Measurements from ENCODE around the gene SMIM30. TPM values are rescaled to one million over a fixed set of nuclear protein-coding genes. Genes with fewer than 3 reads are reported as not detected.

Gene SMIM30
- total RNA-seq, 4 donors from 2014 or later: 11.5 to 71.5 (median 47.1) TPM

- H3K27me3 ChIP-seq: peaks cover 0 to 5% of the 10 kb centered on the region in 2 donors
Observed at GRCh38 chr7:113084496-113085172, 33.7 kb downstream of the SMIM30 start.

GRCh38 chr7:113083816-113084495, 34.4 kb downstream of the SMIM30 start:
- Histone ChIP-seq H3K27ac (no peak overlapping the region), H3K36me3 (no peaks in the 10 kb centered on the region), H3K4me1 (no peaks in the 10 kb centered on the region), H3K27me3 (peaks cover 0 to 5% of the 10 kb centered on the region in 2 donors), H3K4me3 (no peak overlapping the region), H3K9me3 (no peaks in the 10 kb centered on the region)
- TF ChIP-seq POLR2A (IDR thresholded peaks at IDR 0.05) (no peak), CTCF (IDR thresholded peaks at IDR 0.05) (no peak)
- DNase-seq: no peak
- intact Hi-C loops (cut with DNase I; ENCODE audit: low total_unique reads): no loop called here

More at GRCh38 chr7:113084496-113085172, 33.7 kb downstream of the SMIM30 start:
- no peak overlapping the region for H3K4me3 ChIP-seq
- H3K36me3 ChIP-seq: no peaks in the 10 kb centered on the region
- intact Hi-C loops (cut with DNase I; ENCODE audit: low total_unique reads): no loop called here
- H3K27ac ChIP-seq: no peak overlapping the region
- no peaks in the 10 kb centered on the region for H3K4me1 ChIP-seq
- no peak for TF ChIP-seq POLR2A (IDR thresholded peaks at IDR 0.05)
- TF ChIP-seq CTCF (IDR thresholded peaks at IDR 0.05): no peak
- no peaks in the 10 kb centered on the region for H3K9me3 ChIP-seq
- no peak for DNase-seq

GRCh38 chr7:113083132-113083815, 35.1 kb downstream of the SMIM30 start:
- TF ChIP-seq POLR2A (IDR thresholded peaks at IDR 0.05) (no peak), CTCF (IDR thresholded peaks at IDR 0.05) (no peak)
- H3K36me3 ChIP-seq: no peaks in the 10 kb centered on the region
- DNase-seq: no peak

GRCh38 chr7:113078331-113078730, 40.0 kb downstream of the SMIM30 start:
- no peaks in the 10 kb centered on the region for H3K4me1 ChIP-seq
- intact Hi-C loops (cut with DNase I; ENCODE audit: low total_unique reads): no loop called here
- H3K27me3 ChIP-seq: peaks cover 0 to 5% of the 10 kb centered on the region in 2 donors
- TF ChIP-seq POLR2A (IDR thresholded peaks at IDR 0.05) (no peak), CTCF (IDR thresholded peaks at IDR 0.05) (no peak)
- H3K36me3 ChIP-seq: no peaks in the 10 kb centered on the region
- DNase-seq: no peak
- H3K27ac ChIP-seq: no peak overlapping the region
- no peak overlapping the region for H3K4me3 ChIP-seq
- no peaks in the 10 kb centered on the region for H3K9me3 ChIP-seq

More at GRCh38 chr7:113083132-113083815, 35.1 kb downstream of the SMIM30 start:
- H3K27ac ChIP-seq: no peak overlapping the region
- intact Hi-C loops (cut with DNase I; ENCODE audit: low total_unique reads): no loop called here
- H3K27me3 ChIP-seq: peaks cover 0 to 5% of the 10 kb centered on the region in 2 donors
- H3K9me3 ChIP-seq: no peaks in the 10 kb centered on the region
- no peak overlapping the region for H3K4me3 ChIP-seq
- no peaks in the 10 kb centered on the region for H3K4me1 ChIP-seq

- Histone ChIP-seq H3K36me3 (no peaks in the 10 kb centered on the region), H3K27me3 (no peaks in the 10 kb centered on the region), H3K9me3 (no peaks in the 10 kb centered on the region), H3K4me1 (no peaks in the 10 kb centered on the region), H3K27ac (no peak overlapping the region), H3K4me3 (no peak overlapping the region)
- no peak for TF ChIP-seq CTCF (IDR thresholded peaks at IDR 0.05)
- TF ChIP-seq POLR2A (IDR thresholded peaks at IDR 0.05): no peak
- intact Hi-C loops (cut with DNase I; ENCODE audit: low total_unique reads): no loop called here
- no peak for DNase-seq
Observed at GRCh38 chr7:113076703-113077102, 41.7 kb downstream of the SMIM30 start.

All from uterus (tissue), 4 donors.